GM13976 (cell line): ENCODE measurements around the gene PRPSAP1.
"Not testable (repeated sequence)": the region's sequence is repeated elsewhere in the genome, so short reads cannot be mapped to it uniquely, and the experiment has no call there.

ENCODE experiments used
- DNase-seq: peaks from one replicate; pipeline ENCODE4 v3.0.0; 2012; ENCODE audit warnings: low spot score
- in situ Hi-C: fragments of 300-500 bp; cut with MboI; formaldehyde crosslinking; loops from one replicate; pipeline ENCODE4 v1.12.0; 2022; ENCODE audit warnings: low sequenced_read_pairs, mixed read lengths, inconsistent platforms; ENCODE audit not compliant: unreplicated experiment
- TF ChIP-seq, protein P1 (sequence below): IDR thresholded peaks from 2 replicates; pipeline ENCODE4 v1.5.1; 2012; ENCODE audit warnings: borderline replicate concordance, mild to moderate bottlenecking; ENCODE audit not compliant: insufficient read depth; ENCODE audit errors: extremely low read depth, missing control alignments, control extremely low read depth

The PRPSAP1 gene

DNA sequence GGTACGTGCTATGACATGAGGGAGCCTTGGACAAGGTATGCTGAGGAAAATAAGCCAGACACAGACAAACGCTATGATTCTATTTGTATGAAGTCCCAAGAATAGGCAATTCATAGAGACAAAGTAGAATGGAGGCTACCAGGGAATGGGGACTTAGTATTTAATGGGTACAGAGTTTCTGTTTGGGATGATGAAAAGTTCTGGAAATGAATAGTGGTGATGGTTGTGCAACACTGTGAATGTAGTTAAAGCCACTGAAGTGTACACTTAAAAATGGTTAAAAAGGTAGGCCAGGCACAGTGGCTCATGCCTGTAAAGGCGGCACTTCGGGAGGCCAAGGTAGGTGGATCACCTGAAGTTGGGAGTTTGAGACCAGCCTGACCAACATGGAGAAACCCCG, 3.3 kb downstream of the PRPSAP1 start:
- no peak for DNase-seq
- TF ChIP-seq, protein P1, sequence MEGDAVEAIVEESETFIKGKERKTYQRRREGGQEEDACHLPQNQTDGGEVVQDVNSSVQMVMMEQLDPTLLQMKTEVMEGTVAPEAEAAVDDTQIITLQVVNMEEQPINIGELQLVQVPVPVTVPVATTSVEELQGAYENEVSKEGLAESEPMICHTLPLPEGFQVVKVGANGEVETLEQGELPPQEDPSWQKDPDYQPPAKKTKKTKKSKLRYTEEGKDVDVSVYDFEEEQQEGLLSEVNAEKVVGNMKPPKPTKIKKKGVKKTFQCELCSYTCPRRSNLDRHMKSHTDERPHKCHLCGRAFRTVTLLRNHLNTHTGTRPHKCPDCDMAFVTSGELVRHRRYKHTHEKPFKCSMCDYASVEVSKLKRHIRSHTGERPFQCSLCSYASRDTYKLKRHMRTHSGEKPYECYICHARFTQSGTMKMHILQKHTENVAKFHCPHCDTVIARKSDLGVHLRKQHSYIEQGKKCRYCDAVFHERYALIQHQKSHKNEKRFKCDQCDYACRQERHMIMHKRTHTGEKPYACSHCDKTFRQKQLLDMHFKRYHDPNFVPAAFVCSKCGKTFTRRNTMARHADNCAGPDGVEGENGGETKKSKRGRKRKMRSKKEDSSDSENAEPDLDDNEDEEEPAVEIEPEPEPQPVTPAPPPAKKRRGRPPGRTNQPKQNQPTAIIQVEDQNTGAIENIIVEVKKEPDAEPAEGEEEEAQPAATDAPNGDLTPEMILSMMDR = no peak
- in situ Hi-C loops = no loop called here

DNA sequence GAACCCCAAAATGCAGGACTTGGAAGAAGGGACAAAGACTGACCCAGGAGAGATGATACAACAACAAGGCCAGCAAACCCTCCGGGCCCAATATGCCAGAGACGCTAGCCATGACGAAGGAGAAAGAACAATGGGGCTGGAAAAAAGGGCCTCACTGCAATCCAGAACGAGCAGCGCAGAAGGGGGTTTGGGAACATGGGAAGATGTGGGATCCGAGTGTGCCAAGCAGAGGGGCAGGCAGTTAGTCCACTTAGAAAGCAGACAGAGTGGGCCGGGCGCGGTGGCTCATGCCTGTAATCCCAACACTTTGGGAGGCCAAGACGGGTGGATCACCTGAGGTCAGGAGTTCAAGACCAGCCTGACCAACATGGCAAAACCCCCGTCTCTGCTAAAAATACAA, 6.8 kb downstream of the PRPSAP1 start:
- DNase-seq, in situ Hi-C loops: not testable (repeated sequence)

DNA sequence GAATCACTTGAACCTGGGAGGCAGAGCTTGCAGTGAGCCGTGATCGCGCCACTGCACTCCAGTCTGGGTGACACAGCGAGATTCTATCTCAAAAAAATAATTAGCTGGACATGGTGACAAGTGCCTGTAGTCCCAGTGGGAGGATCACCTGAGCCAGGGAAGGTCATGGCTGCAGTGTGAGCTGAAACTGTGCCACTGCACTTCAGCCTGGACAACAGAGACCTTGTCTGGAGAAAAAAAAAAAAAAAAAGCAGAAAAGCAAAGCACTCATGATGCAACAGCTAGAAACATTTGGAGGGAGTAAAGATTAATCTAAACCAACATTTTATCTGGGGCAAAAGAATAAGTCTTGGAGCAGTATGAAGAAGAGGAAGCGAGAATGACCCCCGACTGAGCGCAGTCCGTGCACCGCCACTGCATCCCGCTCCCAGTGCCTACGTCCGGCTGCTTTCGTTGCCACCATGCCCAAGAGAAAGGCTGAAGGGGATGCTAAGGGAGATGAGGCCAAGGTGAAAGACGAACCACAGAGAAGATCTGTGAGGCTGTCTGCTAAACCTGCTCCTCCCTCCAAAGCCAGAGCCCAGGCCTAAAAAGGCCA, 8.2 kb downstream of the PRPSAP1 start:
- no peak for DNase-seq
- TF ChIP-seq, protein P1 = no peak
- in situ Hi-C loops = no loop called here

DNA sequence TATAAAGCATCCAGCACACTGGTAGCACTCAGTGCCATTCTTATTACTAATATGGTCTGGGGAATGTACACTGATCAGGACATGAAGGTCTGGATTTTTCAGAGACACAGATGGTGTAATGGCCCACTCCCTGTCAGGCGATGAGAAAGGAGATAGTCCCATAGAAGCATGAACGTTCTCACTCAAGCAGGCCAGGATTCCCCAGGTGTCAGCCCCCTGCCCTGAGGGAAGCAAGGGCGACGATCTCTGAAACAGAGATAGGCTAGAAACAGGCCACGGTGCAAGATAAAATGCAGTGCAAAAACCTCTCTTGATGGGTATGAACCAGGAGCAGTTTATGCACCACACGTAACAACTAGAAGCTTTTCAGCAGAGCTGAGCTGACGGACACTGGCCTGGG, 10.6 kb downstream of the PRPSAP1 start:
- TF ChIP-seq, protein P1 = no peak
- in situ Hi-C loops = no loop called here
- DNase-seq = no peak

DNA sequence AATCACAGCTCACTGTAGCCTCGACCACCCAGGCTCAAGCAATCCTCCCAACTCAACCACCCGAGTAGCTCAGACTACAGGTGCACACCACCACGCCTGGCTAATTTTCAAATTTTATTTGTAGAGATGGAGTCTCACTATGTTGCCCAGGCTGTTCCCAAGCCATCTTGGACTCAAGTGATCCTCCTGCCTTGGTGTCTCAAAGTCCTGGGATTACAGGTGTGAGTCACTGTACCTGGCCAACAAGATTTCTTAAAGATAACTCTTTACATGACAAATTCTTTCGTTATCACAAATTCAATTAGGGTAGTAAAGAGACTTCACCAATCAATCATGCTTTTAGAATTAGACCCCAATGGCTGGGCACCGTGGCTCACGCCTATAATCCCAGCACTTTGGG, 12.4 kb downstream of the PRPSAP1 start:
- TF ChIP-seq, protein P1 = no peak
- in situ Hi-C loops = no loop called here
- DNase-seq = no peak

DNA sequence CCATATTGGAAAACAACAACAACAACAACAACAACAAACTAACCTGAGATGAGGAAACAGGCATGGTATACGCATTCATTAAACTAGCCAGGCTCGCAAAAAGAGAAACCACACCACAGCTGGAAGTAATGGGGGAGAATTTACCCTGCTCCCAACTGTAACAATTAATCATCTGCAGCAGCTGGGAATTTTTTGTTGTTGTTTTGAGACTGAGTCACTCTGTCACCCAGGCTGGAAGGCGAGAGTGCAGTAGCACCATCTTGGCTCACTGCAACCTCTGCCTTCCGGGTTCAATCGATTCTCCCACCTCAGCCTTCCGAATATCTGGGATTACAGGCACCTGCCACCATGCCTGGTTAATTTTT, 16.3 kb downstream of the PRPSAP1 start:
- TF ChIP-seq, protein P1 = no peak
- in situ Hi-C loops = no loop called here
- DNase-seq = no peak

DNA sequence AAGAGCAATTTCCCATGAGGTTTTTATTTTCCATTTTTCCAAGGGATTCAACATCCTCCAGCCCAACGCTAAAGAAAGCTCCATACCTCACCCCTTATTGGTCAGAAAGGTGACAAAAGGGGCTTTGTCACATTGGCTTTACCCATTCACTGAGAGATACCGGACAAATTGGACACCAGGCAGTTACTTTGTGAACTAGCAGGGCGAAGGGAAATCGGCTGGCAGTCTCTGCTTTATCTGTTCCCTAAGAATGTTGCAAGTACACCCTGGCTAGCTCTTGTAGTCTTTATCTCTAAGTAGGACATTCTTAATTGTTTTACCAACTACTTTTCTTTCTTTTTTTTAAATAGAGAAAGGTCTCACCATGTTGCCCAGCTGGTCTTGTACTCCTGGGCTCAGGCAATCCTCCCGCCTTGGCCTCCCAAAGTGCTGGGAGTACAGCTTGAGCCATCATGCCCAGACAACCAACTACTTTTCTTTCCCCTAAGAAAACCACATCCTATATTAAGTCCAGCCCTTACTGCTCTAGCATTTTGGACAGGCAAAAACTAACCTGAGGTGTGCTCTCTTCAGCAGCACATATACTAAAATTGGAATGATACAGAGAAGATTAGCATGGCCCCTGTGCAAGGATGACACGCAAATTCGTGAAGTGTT, 16.8 kb downstream of the PRPSAP1 start:
- TF ChIP-seq, protein P1 = no peak
- no peak for DNase-seq
- in situ Hi-C loops = no loop called here
